PC-9 (cell line): ENCODE results near the gene PTPRCAP. TPM values are rescaled to one million over a fixed set of nuclear protein-coding genes. Genes with fewer than 3 reads are reported as not detected.

ENCODE experiments used
- BruUV-seq: library from RNA; stranded (reverse); fragments of 400-500 nt; replicated peaks from 2 replicates; lab custom pipeline; 2021; lab: Mats Ljungman, UMichigan
- CTCF ChIA-PET: fragments of 300-600 bp; sonication (Branson Sonifier 250); formaldehyde crosslinking; loops from one replicate; lab custom pipeline; 2022; ENCODE audit warnings: antibody characterized with exemption; lab: Charles Lee
- POLR2A ChIA-PET: fragments of 300-600 bp; sonication (Branson Sonifier 250); formaldehyde crosslinking; loops from one replicate; lab custom pipeline; 2022; ENCODE audit warnings: antibody characterized with exemption; ENCODE audit not compliant: unreplicated experiment; lab: Charles Lee
- DNase-seq, 2 experiments: peaks; one replicate each; pipeline versions ENCODE4 v3.0.0 to v3.0.0-alpha.2; 2015 to 2022; ENCODE audit warnings: mixed read lengths in 1 of 2
- H2AFZ ChIP-seq: fragments of 200-600 bp; sonication (generic); 2 replicates; pipeline ENCODE4 v1.8.1; 2017; ENCODE audit warnings: antibody characterized with exemption
- H3F3A ChIP-seq: fragments of 200-600 bp; sonication (generic); 2 replicates; pipeline ENCODE4 v1.8.1; 2017; ENCODE audit warnings: antibody characterized with exemption, mild to moderate bottlenecking, low read depth; ENCODE audit not compliant: insufficient read depth
- H3K27ac ChIP-seq: fragments of 200-600 bp; sonication (generic); 2 replicates; pipeline ENCODE4 v1.6.1; 2016; ENCODE audit warnings: mixed run types
- H3K27me3 ChIP-seq: fragments of 200-600 bp; sonication (generic); 2 replicates; pipeline ENCODE4 v1.6.1; 2016; ENCODE audit warnings: low read depth, mixed run types; ENCODE audit not compliant: insufficient read depth
- H3K36me3 ChIP-seq: fragments of 200-600 bp; sonication (generic); 2 replicates; pipeline ENCODE4 v1.6.1; 2016; ENCODE audit warnings: low read depth, mixed run types
- H3K4me1 ChIP-seq: fragments of 200-600 bp; sonication (generic); replicated peaks from 2 replicates; pipeline ENCODE4 v1.6.1; 2016; ENCODE audit warnings: mixed run types; ENCODE audit not compliant: insufficient read depth
- H3K4me2 ChIP-seq: fragments of 200-600 bp; sonication (generic); 2 replicates; pipeline ENCODE4 v1.6.1; 2017; ENCODE audit warnings: mixed run types
- H3K4me3 ChIP-seq: fragments of 200-600 bp; sonication (generic); 2 replicates; pipeline ENCODE4 v1.6.1; 2016; ENCODE audit warnings: mixed run types
- H3K79me2 ChIP-seq: fragments of 200-600 bp; sonication (generic); 2 replicates; pipeline ENCODE4 v1.6.1; 2017; ENCODE audit warnings: low read depth, mixed run types
- H3K9me2 ChIP-seq: fragments of 200-600 bp; sonication (generic); 2 replicates; pipeline ENCODE4 v1.8.1; 2017; ENCODE audit warnings: mild to moderate bottlenecking; ENCODE audit not compliant: insufficient read depth
- H3K9me3 ChIP-seq: fragments of 200-600 bp; sonication (generic); 2 replicates; pipeline ENCODE4 v1.8.1; 2016; ENCODE audit warnings: low read depth; ENCODE audit not compliant: insufficient read depth
- H4K20me1 ChIP-seq: fragments of 200-600 bp; sonication (generic); 2 replicates; pipeline ENCODE4 v1.8.1; 2017; ENCODE audit not compliant: insufficient read depth
- EZH2 ChIP-seq: fragments of 200-600 bp; sonication (generic); IDR thresholded peaks from 2 replicates; pipeline ENCODE4 v1.8.0; 2017; ENCODE audit warnings: antibody characterized with exemption, low read depth
- intact Hi-C: fragments of 100-400 bp; cut with micrococcal nuclease; formaldehyde crosslinking; loops from one replicate; pipeline ENCODE4 v1.10.0; 2022; ENCODE audit not compliant: unreplicated experiment
- total RNA-seq: library from RNA; stranded (reverse); gene quantifications from 2 replicates; pipeline ENCODE4 v1.2.3, GENCODE V29; 2021
- TF ChIP-seq, protein P1 (sequence below): fragments of 200-600 bp; sonication (generic); conservative IDR thresholded peaks from 2 replicates; pipeline ENCODE4 v1.6.1; 2017; ENCODE audit warnings: mixed run types, antibody characterized with exemption, mild to moderate bottlenecking, moderate library complexity

The PTPRCAP gene
- total RNA-seq, 1 experiment from 2014 or later = 1.3 TPM

DNA sequence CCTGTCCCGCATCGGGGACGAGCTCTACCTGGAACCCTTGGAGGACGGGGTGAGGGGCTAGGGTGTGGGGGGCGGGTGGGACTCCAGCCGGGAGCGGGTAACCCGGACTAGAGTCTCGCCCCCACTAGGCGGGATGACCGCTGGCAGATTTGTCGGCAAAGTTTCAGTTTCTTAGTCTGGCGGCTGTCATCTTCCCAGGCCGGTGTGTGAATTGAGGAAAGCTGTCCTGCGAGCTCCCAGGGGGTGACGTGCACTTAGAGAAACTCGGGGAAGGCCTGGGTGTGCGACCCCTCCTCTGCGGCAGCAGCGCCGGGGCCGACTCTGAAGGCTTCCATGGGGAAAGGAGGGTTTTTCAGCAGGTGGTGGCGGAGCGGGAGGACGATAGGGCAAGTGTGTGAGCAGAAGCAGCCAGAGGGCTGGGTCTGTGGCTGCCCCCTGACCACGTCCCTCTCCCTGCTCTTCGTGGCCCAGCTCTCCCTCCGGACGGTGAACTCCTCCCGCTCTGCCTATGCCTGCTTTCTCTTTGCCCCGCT lies 45.2 kb downstream of the PTPRCAP start:
- no peak overlapping the region for H3K27ac ChIP-seq
- no peaks in the 10 kb centered on the region for H3K27me3 ChIP-seq
- ChIA-PET POLR2A (interaction anchor here (0.5 to 1.0 kb wide), 8 partner anchors 10 to 776 kb away, joined by 3 to 26 read pairs (median 4); partner anchors contain the start of genes PPP1CA and RBM14), CTCF (interaction anchor here (0.6 to 1.4 kb wide), 3 partner anchors 10 to 46 kb away, joined by 3 to 28 read pairs (median 5); partner anchors contain the start of gene PPP1CA)
- H3K4me2 ChIP-seq = peak overlapping the region; percentile 96
- intact Hi-C loops = no loop called here
- no peaks in the 10 kb centered on the region; the same call in 1 of the 2 replicates for H4K20me1 ChIP-seq
- no peaks in the 10 kb centered on the region for H3K9me3 ChIP-seq
- H3K79me2 ChIP-seq = peaks cover 21% of the 10 kb centered on the region
- no peaks in the 10 kb centered on the region for H3K36me3 ChIP-seq
- H3K9me2 ChIP-seq = no peaks in the 10 kb centered on the region
- no peak for TF ChIP-seq EZH2
- TF ChIP-seq, protein P1, sequence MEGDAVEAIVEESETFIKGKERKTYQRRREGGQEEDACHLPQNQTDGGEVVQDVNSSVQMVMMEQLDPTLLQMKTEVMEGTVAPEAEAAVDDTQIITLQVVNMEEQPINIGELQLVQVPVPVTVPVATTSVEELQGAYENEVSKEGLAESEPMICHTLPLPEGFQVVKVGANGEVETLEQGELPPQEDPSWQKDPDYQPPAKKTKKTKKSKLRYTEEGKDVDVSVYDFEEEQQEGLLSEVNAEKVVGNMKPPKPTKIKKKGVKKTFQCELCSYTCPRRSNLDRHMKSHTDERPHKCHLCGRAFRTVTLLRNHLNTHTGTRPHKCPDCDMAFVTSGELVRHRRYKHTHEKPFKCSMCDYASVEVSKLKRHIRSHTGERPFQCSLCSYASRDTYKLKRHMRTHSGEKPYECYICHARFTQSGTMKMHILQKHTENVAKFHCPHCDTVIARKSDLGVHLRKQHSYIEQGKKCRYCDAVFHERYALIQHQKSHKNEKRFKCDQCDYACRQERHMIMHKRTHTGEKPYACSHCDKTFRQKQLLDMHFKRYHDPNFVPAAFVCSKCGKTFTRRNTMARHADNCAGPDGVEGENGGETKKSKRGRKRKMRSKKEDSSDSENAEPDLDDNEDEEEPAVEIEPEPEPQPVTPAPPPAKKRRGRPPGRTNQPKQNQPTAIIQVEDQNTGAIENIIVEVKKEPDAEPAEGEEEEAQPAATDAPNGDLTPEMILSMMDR = no peak
- BruUV-seq = no TSS peak
- peak in 1 of 2 experiments; percentile 43 for DNase-seq
- peaks cover 31% of the 10 kb centered on the region for H3F3A ChIP-seq
- peak overlapping the region; percentile 91 for H2AFZ ChIP-seq
- peak overlapping the region; percentile 89 for H3K4me3 ChIP-seq
- H3K4me1 ChIP-seq = peaks cover 12% of the 10 kb centered on the region; the same call in 1 of the 2 replicates

GRCh38 chr11:67391304-67392182 lies 45.9 kb downstream of the PTPRCAP start, which contains the start of gene RAD9A:
RAD9A (plus strand) TSS chr11:67391986; CDS start chr11:67392045, 59 bp downstream.
- peak within 1 kb of the TSS; percentile 54 for H3K27ac ChIP-seq
- POLR2A ChIA-PET = interaction anchor here (0.5 to 1.0 kb wide), 10 partner anchors 10 to 775 kb away, joined by 3 to 26 read pairs (median 4); partner anchors contain the start of genes CLCF1, PPP1CA and RBM14
- H3K9me3 ChIP-seq = no peaks in the 10 kb centered on the region
- H3K79me2 ChIP-seq = peaks cover 21% of the 10 kb centered on the region
- H3K9me2 ChIP-seq = no peaks in the 10 kb centered on the region
- H4K20me1 ChIP-seq = no peaks in the 10 kb centered on the region; the same call in 1 of the 2 replicates
- intact Hi-C loops = loop anchor here (2.0 kb wide), 1 partner anchor 77 kb away; the partner anchor contains the start of gene TMEM134
- DNase-seq = peak; percentile 82 to 94
- CTCF ChIA-PET = interaction anchor here (0.7 to 1.4 kb wide), 2 partner anchors 34 to 46 kb away, joined by 3 to 28 read pairs; no protein-coding TSS in a partner anchor
- peaks cover 31% of the 10 kb centered on the region for H3F3A ChIP-seq
- peak within 1 kb of the TSS; percentile 89 for H3K4me3 ChIP-seq
- H3K4me1 ChIP-seq = peaks cover 12% of the 10 kb centered on the region; the same call in 1 of the 2 replicates
- peak within 1 kb of the TSS; percentile 91 for H2AFZ ChIP-seq
- H3K36me3 ChIP-seq = no peaks in the 10 kb centered on the region
- no peaks in the 10 kb centered on the region for H3K27me3 ChIP-seq
- BruUV-seq = TSS peak; percentile 40
- peak within 1 kb of the TSS; percentile 96 for H3K4me2 ChIP-seq
- TF ChIP-seq, protein P1 = no peak
- no peak for TF ChIP-seq EZH2

GRCh38 chr11:67390947-67391303 lies 46.6 kb downstream of the PTPRCAP start:
- no peak for DNase-seq
- H3K9me3 ChIP-seq = no peaks in the 10 kb centered on the region
- H2AFZ ChIP-seq = peak overlapping the region; percentile 91
- no peak for TF ChIP-seq EZH2
- TF ChIP-seq, protein P1 = no peak
- H3K4me3 ChIP-seq = peak overlapping the region; percentile 89
- H3K27me3 ChIP-seq = no peaks in the 10 kb centered on the region
- peaks cover 33% of the 10 kb centered on the region for H3F3A ChIP-seq
- no TSS peak for BruUV-seq
- H3K9me2 ChIP-seq = no peaks in the 10 kb centered on the region
- peaks cover 12% of the 10 kb centered on the region; the same call in 1 of the 2 replicates for H3K4me1 ChIP-seq
- intact Hi-C loops = loop anchor here (2.0 kb wide), 1 partner anchor 78 kb away; the partner anchor contains the start of gene TMEM134
- ChIA-PET CTCF (interaction anchor here (0.6 to 1.4 kb wide), 3 partner anchors 34 to 69 kb away, joined by 6 to 28 read pairs (median 14); no protein-coding TSS in a partner anchor), POLR2A (interaction anchor here (0.6 to 0.7 kb wide), 2 partner anchors 37 to 421 kb away, joined by 4 read pairs; no protein-coding TSS in a partner anchor)
- H3K4me2 ChIP-seq = peak overlapping the region; percentile 96
- peak overlapping the region; percentile 54 for H3K27ac ChIP-seq
- no peaks in the 10 kb centered on the region; the same call in 1 of the 2 replicates for H4K20me1 ChIP-seq
- peaks cover 21% of the 10 kb centered on the region for H3K79me2 ChIP-seq
- no peaks in the 10 kb centered on the region for H3K36me3 ChIP-seq
